IMR-90 (cell line): ENCODE measurements around the gene DLX6. TPM values are rescaled to one million over a fixed set of nuclear protein-coding genes. Genes with fewer than 3 reads are reported as not detected.

Experiments
- ATAC-seq: fragments of 200-7000 bp; cut with Tn5 transposase; 2 replicates; pipeline ENCODE4 v1.9.1; 2020; ENCODE audit warnings: low read depth, mild to moderate bottlenecking, moderate library complexity
- BruUV-seq: library from RNA; stranded (reverse); fragments of 400-500 nt; replicated peaks from 2 replicates; lab custom pipeline; 2021; lab: Mats Ljungman, UMichigan
- CTCF ChIA-PET: fragments of 300-600 bp; formaldehyde crosslinking; extraction: SDS; loops from one replicate; lab custom pipeline; 2021; ENCODE audit warnings: antibody characterized with exemption; lab: Yijun Ruan, JAX
- POLR2A ChIA-PET: fragments of 300-600 bp; sonication (Branson Sonifier 250); formaldehyde crosslinking; loops from one replicate; lab custom pipeline; 2022; ENCODE audit warnings: antibody characterized with exemption; ENCODE audit not compliant: unreplicated experiment; lab: Charles Lee
- DNase-seq: peaks from one replicate; pipeline ENCODE4 v3.0.0; 2013
- H2AFZ ChIP-seq: replicated peaks from 2 replicates; pipeline ENCODE3; 2013; ENCODE audit warnings: low read length, mild to moderate bottlenecking; ENCODE audit not compliant: poor library complexity
- H2AK5ac ChIP-seq: 2 replicates; pipeline ENCODE4 v1.6.1; 2013; ENCODE audit warnings: low read depth, low read length, inconsistent platforms
- H2AK9ac ChIP-seq: replicated peaks from 2 replicates; pipeline ENCODE3; 2013; ENCODE audit warnings: mild to moderate bottlenecking, low read depth, low read length, moderate library complexity; ENCODE audit not compliant: poor library complexity
- H2BK120ac ChIP-seq: 2 replicates; pipeline ENCODE4 v1.6.1; 2013; ENCODE audit warnings: low read depth, low read length, inconsistent platforms
- H2BK15ac ChIP-seq: 3 replicates; pipeline ENCODE4 v1.6.1; 2013; ENCODE audit warnings: low read depth, low read length, inconsistent platforms
- H2BK20ac ChIP-seq: 2 replicates; pipeline ENCODE4 v1.6.1; 2013; ENCODE audit warnings: low read depth, mild to moderate bottlenecking, inconsistent platforms, low read length, moderate library complexity
- H2BK5ac ChIP-seq: 2 replicates; pipeline ENCODE4 v1.6.1; 2013; ENCODE audit warnings: mild to moderate bottlenecking, low read depth, low read length, inconsistent platforms; ENCODE audit not compliant: poor library complexity, severe bottlenecking
- H3K14ac ChIP-seq: replicated peaks from 2 replicates; pipeline ENCODE4 v1.6.1; 2013; ENCODE audit warnings: low read depth, low read length, inconsistent platforms
- H3K18ac ChIP-seq: 2 replicates; pipeline ENCODE4 v1.6.1; 2013; ENCODE audit warnings: low read depth, low read length, control low read depth
- H3K23ac ChIP-seq: 2 replicates; pipeline ENCODE4 v1.6.1; 2013; ENCODE audit warnings: low read depth, low read length, inconsistent platforms
- H3K27ac ChIP-seq: 2 replicates; pipeline ENCODE4 v1.5.1; 2013; ENCODE audit warnings: mild to moderate bottlenecking, control low read depth, low read length; ENCODE audit not compliant: insufficient read depth
- H3K27me3 ChIP-seq: 2 replicates; pipeline ENCODE4 v1.6.1; 2013; ENCODE audit warnings: low read length; ENCODE audit not compliant: control insufficient read depth, insufficient read depth
- H3K36me3 ChIP-seq: 2 replicates; pipeline ENCODE4 v1.6.1; 2013; ENCODE audit warnings: low read length, mixed read lengths; ENCODE audit not compliant: control insufficient read depth, insufficient read depth
- H3K4ac ChIP-seq: 2 replicates; pipeline ENCODE4 v1.6.1; 2013; ENCODE audit warnings: low read depth, low read length, inconsistent platforms
- H3K4me1 ChIP-seq: 2 replicates; pipeline ENCODE4 v1.6.1; 2013; ENCODE audit warnings: low read length, mixed read lengths; ENCODE audit not compliant: control insufficient read depth, insufficient read depth
- H3K4me2 ChIP-seq: 2 replicates; pipeline ENCODE4 v1.6.1; 2013; ENCODE audit warnings: low read depth, mild to moderate bottlenecking, control low read depth, low read length, moderate library complexity
- H3K4me3 ChIP-seq: 2 replicates; pipeline ENCODE4 v1.5.1; 2013; ENCODE audit warnings: low read depth, mild to moderate bottlenecking, control low read depth, low read length, moderate library complexity; ENCODE audit not compliant: insufficient read depth
- H3K56ac ChIP-seq: 2 replicates; pipeline ENCODE4 v1.6.1; 2013; ENCODE audit warnings: low read length, inconsistent platforms; ENCODE audit not compliant: insufficient read depth; ENCODE audit errors: extremely low read depth
- H3K79me1 ChIP-seq, 2 experiments: 2 replicates each; pipeline ENCODE4 v1.6.1; 2013; ENCODE audit warnings: low read length in 2 of 2, inconsistent platforms in 1 of 2, low read depth in 1 of 2
- H3K9ac ChIP-seq: 2 replicates; pipeline ENCODE4 v1.6.1; 2013; ENCODE audit warnings: low read depth, low read length, control low read depth
- H3K9me1 ChIP-seq: 2 replicates; pipeline ENCODE4 v1.6.1; 2013; ENCODE audit warnings: low read length, inconsistent platforms; ENCODE audit not compliant: insufficient read depth
- H3K9me3 ChIP-seq: 2 replicates; pipeline ENCODE4 v1.6.1; 2013; ENCODE audit warnings: low read length; ENCODE audit not compliant: control insufficient read depth, insufficient read depth
- H4K20me1 ChIP-seq: 2 replicates; pipeline ENCODE4 v1.6.1; 2013; ENCODE audit warnings: low read length, inconsistent platforms; ENCODE audit not compliant: insufficient read depth
- H4K5ac ChIP-seq: 2 replicates; pipeline ENCODE4 v1.6.1; 2013; ENCODE audit warnings: mild to moderate bottlenecking, low read depth, low read length, control low read depth
- H4K8ac ChIP-seq, 2 experiments: 2 replicates each; pipeline ENCODE4 v1.6.1; 2013; ENCODE audit warnings: low read depth in 2 of 2, low read length in 2 of 2, control low read depth in 1 of 2, inconsistent platforms in 1 of 2
- H4K91ac ChIP-seq: 2 replicates; pipeline ENCODE4 v1.6.1; 2013; ENCODE audit warnings: low read depth, low read length, inconsistent platforms; ENCODE audit not compliant: insufficient read depth
- BHLHE40 ChIP-seq: fragments of 150-350 bp; IDR thresholded peaks from 2 replicates; pipeline ENCODE4 v1.6.1; 2016; ENCODE audit warnings: mild to moderate bottlenecking, low read depth, low read length
- CHD1 ChIP-seq: IDR thresholded peaks from 2 replicates; pipeline ENCODE4 v1.6.1; 2012; ENCODE audit warnings: low read depth, low read length, improper control_type of control experiment
- MAFK ChIP-seq: IDR thresholded peaks from 2 replicates; pipeline ENCODE4 v1.6.1; 2012; ENCODE audit warnings: low read depth, low read length, improper control_type of control experiment
- MAZ ChIP-seq: IDR thresholded peaks from 2 replicates; pipeline ENCODE4 v1.6.1; 2012; ENCODE audit warnings: low read depth, mild to moderate bottlenecking, low read length, improper control_type of control experiment, moderate library complexity, borderline replicate concordance
- MXI1 ChIP-seq: IDR thresholded peaks from 2 replicates; pipeline ENCODE4 v1.6.1; 2012; ENCODE audit warnings: low read depth, mild to moderate bottlenecking, low read length, moderate library complexity, borderline replicate concordance
- RAD21 ChIP-seq: IDR thresholded peaks from 2 replicates; pipeline ENCODE4 v1.6.1; 2012; ENCODE audit warnings: low read length, improper control_type of control experiment
- WGBS, 2 experiments: methylation state at CpG; one replicate each; pipeline versions ENCODE4 v1.1.5 to v1.1.7; 2013; ENCODE audit warnings: missing lambda C conversion rate in 2 of 2; ENCODE audit not compliant: insufficient read length in 1 of 2; ENCODE audit errors: extremely low coverage in 2 of 2; 5-methylcytosine and 5-hydroxymethylcytosine counted together
- dilution Hi-C: fragments of 300-500 bp; cut with HindIII; formaldehyde crosslinking; loops from one replicate; pipeline ENCODE4 v1.14.3; 2018; ENCODE audit warnings: low sequenced_read_pairs; ENCODE audit not compliant: unreplicated experiment
- in situ Hi-C: fragments of 300-500 bp; cut with MboI; formaldehyde crosslinking; loops from 3 replicates; pipeline ENCODE4 v1.14.3; 2019; ENCODE audit warnings: low sequenced_read_pairs, inconsistent platforms, mixed read lengths
- intact Hi-C: fragments of 100-400 bp; cut with micrococcal nuclease; formaldehyde crosslinking; loops from 2 replicates; pipeline ENCODE4 v1.10.0; 2022
- polyA plus RNA-seq, 3 experiments: library from polyadenylated mRNA; depleted of rRNA; stranded (reverse); fragments of >200 nt; gene quantifications; 2 replicates each; pipeline ENCODE4 v1.2.3, GENCODE V29; 2012; ENCODE audit warnings: low replicate concordance in 1 of 3
- total RNA-seq: library from RNA; depleted of rRNA; stranded (reverse); fragments of >200 nt; gene quantifications from 2 replicates; pipeline ENCODE4 v1.2.3, GENCODE V29; 2012
- TF ChIP-seq, protein P1 (sequence below): fragments of 150-350 bp; IDR thresholded peaks from 2 replicates; pipeline ENCODE4 v1.6.1; 2016; ENCODE audit warnings: low read depth, mild to moderate bottlenecking, low read length, moderate library complexity, borderline replicate concordance

DLX6 gene
- total and polyA plus RNA-seq, 2 of the 4 experiments (the other 2 are of a cell fraction) = not detected

DNA sequence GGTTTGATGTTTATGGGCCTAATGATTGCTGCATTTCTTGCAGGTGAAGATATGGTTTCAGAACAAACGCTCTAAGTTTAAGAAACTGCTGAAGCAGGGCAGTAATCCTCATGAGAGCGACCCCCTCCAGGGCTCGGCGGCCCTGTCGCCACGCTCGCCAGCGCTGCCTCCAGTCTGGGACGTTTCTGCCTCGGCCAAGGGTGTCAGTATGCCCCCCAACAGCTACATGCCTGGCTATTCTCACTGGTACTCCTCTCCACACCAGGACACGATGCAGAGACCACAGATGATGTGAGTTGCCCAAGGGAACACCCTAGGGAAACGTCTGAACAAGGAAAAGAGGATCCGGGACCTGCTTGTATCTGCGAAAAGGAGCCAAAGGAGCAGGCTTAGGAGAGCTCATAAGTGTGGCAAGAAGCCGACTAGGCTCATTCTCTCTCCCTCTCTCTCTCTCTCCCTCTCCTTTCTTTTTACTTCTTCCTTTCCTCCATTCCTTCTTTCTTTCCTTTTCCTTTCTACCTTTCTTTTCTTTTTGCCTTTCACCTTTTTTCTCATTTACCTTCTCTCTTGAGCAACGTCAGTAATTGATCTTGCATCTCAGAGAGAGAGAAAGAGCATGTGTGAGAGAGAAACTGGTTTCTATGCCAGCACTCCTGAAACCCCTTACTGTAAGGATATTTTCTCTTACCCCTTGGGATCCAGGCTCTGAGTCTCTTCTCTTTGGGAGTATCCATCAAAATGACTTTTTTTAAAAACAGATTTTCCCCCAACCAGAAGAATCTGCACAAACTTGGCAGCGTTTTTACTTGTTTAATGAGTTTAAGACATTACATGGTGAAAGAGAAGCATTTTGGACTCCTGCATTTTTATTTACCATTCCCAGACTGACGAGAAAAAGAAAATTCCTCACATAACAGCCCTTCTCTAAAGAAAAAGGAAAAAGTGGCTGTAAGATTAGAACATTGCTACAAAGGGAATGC, 4.7 kb downstream of the DLX6 start:
- WGBS, 2 experiments = 5% methylated on average over 3 of the region's 18 CpGs; no CpG with 5 or more reads in 1 of the 2 experiments
- Histone ChIP-seq H3K14ac (no peak overlapping the region), H3K9ac (no peak overlapping the region), H4K20me1 (no peaks in the 10 kb centered on the region), H4K91ac (no peak overlapping the region), H2AFZ (no peak overlapping the region), H4K8ac (no peak overlapping the region), H3K56ac (no peak overlapping the region), H3K9me3 (0 out of 2 replicates have a peak, but pooled peaks cover 3% of the 10 kb centered on the region), H2AK9ac (no peak overlapping the region), H3K27ac (no peak overlapping the region), H2BK120ac (no peak overlapping the region), H3K18ac (no peak overlapping the region), H3K36me3 (no peaks in the 10 kb centered on the region), H4K5ac (no peak overlapping the region), H3K79me1 (no peaks in the 10 kb centered on the region), H3K4me3 (no peak overlapping the region), H3K23ac (no peak overlapping the region), H3K4me2 (no peak overlapping the region), H2BK5ac (no peak overlapping the region), H3K4me1 (no peaks in the 10 kb centered on the region), H3K4ac (no peak overlapping the region), H2BK15ac (no peak overlapping the region), H2AK5ac (no peak overlapping the region), H2BK20ac (no peak overlapping the region), H3K9me1 (no peaks in the 10 kb centered on the region), H3K27me3 (peaks cover 59% of the 10 kb centered on the region)
- no TSS peak for BruUV-seq
- POLR2A ChIA-PET = no interaction called here
- ATAC-seq (no peak), DNase-seq (no peak)
- CTCF ChIA-PET = no interaction called here
- dilution Hi-C loops (no loop called here), in situ Hi-C loops (no loop called here), intact Hi-C loops (no loop called here)
- TF ChIP-seq MXI1 = no peak
- TF ChIP-seq, protein P1, sequence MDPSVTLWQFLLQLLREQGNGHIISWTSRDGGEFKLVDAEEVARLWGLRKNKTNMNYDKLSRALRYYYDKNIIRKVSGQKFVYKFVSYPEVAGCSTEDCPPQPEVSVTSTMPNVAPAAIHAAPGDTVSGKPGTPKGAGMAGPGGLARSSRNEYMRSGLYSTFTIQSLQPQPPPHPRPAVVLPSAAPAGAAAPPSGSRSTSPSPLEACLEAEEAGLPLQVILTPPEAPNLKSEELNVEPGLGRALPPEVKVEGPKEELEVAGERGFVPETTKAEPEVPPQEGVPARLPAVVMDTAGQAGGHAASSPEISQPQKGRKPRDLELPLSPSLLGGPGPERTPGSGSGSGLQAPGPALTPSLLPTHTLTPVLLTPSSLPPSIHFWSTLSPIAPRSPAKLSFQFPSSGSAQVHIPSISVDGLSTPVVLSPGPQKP = no peak
- no peak for TF ChIP-seq RAD21
- no peak for TF ChIP-seq BHLHE40
- TF ChIP-seq CHD1 = no peak
- TF ChIP-seq MAFK = no peak
- TF ChIP-seq MAZ = no peak
